ENCODE measurements around the gene CACNA2D3.
A peak's percentile ranks its signal among the peaks of the same experiment; 100 is the strongest.

CACNA2D3 gene

DNA sequence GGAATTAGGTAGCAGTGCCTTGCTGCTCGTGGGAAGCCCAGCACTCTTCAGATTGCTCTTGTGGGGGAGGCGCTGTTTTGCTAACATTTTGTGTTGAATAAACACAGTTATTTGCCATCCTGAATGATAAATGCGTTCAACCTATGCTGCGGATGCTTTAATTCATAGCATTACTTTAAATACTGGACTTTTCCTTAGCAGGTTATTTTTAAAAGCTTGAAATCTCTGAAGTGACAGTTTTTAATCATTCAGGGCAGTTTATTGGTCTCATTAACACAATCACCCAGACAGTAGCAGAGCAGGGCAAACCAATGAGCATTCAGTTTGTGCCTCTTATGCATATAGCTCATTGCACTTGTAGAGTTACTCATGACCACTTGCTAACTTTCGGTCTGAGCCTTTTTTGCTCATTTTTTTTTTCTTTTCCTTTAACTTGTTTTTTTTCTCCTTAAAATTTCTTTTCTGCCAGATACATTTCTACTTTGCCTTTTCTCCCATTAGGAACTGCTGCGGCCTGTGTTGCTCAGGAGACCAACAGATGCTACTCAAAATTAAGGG, 5.2 kb downstream of the CACNA2D3 start:
- no peak for DNase-seq (ENCODE audit: low spot score)

DNA sequence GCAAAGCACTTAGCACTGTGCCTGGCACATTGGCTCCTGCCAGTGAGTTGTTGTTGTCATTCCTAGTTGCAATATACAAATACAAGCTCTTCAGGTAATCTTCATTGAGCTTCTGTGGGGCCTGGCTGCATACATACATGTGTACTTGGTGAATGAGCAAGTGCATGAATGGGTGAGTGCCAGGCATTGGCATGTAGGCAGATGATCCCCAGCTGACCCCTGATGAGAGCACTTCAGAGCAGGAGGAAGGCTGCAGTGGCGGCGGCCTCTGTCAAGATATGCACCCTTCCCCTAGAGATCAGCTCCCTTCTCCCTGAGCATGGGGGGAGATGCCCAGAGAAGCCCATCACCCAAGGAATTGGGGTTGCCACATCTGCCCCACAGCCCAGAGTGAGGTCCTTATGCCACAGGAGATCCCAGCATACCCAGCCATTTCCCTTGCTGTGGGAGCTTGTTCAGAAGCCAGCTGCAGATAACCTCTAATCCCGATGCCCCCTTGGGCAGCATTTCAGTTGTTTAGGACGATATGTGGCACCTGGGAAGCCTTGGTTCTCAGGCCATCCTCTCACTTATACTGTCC, 8.8 kb downstream of the CACNA2D3 start:
- DNase-seq (ENCODE audit: low spot score), result no peak

GRCh38 chr3:54131890-54132289, 9.5 kb downstream of the CACNA2D3 start:
- DNase-seq (ENCODE audit: low spot score), result no peak

GRCh38 chr3:54132685-54133084, 10.3 kb downstream of the CACNA2D3 start:
- DNase-seq (ENCODE audit: low spot score), result no peak

DNA sequence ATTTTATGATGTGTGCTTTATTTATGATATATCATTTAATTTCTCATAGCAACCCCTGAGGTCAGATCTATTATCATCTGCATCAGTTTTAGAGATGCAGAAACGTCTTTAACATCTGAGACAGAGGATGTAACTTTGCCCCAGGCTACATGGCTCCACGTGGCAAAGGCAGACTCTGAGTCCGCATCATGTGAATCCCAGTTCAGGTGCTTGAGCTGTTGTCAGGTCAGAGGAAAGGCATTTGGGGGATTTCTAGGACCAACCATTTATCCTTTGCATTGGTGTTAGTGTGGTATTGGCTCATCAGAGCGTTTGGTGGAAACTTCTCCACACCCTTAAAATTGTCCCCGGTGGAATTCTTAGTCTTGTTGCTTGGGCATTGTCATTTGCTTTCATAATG, 10.8 kb downstream of the CACNA2D3 start:
- no peak for DNase-seq (ENCODE audit: low spot score)

- DNase-seq (ENCODE audit: low spot score), result no peak
These were observed 11.8 kb downstream of the CACNA2D3 start for GRCh38 chr3:54134155-54134554.

- no peak for DNase-seq (ENCODE audit: low spot score)
These were observed 12.4 kb downstream of the CACNA2D3 start for GRCh38 chr3:54134713-54135112.

DNA sequence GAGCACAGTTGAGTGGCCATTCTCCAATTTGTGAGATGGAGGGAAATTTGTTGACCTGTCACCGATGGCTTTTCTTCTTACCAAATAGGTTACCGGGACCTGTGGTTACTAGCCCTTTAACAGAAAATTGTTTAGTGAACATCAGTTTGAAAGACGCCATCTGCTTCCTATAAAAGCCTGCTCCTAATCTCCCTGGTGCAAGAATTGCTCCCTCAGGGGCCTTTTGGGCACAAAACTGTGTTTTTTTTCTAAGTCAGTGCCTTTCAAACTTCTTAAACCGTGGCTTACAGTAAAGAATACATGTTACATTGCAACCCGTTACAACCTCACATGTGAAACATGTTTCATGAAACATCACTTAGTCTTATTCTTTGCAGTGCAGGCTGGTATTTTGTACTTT, 15.0 kb downstream of the CACNA2D3 start:
- no peak for DNase-seq (ENCODE audit: low spot score)

GRCh38 chr3:54138937-54139547, 16.7 kb downstream of the CACNA2D3 start:
- no peak for DNase-seq (ENCODE audit: low spot score)

- DNase-seq (ENCODE audit: low spot score), result no peak
These were observed 17.3 kb downstream of the CACNA2D3 start for GRCh38 chr3:54139630-54140029.

DNA sequence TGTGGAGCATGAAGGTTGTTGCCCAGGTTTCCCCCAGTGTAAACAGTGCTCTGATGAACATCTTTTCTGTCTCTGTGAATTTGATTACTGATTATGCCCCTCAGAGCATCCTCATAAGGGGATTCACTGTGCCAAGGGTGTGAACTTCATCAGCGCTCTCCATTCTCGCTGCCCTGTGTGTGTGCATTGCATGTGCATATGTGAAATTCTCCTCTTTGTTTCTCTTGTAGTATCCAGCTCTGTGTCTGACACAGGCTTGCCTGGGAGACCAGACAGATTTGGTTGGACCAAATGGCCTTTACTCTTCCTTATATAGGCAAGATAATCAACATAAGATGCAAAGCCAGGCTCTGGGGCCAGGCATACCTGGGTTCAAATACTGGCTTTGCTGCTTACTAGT, 21.9 kb downstream of the CACNA2D3 start:
- no peak for DNase-seq (ENCODE audit: low spot score)

GRCh38 chr3:54146506-54147239, 24.3 kb downstream of the CACNA2D3 start:
- DNase-seq (ENCODE audit: low spot score), result peak; percentile 83

DNA sequence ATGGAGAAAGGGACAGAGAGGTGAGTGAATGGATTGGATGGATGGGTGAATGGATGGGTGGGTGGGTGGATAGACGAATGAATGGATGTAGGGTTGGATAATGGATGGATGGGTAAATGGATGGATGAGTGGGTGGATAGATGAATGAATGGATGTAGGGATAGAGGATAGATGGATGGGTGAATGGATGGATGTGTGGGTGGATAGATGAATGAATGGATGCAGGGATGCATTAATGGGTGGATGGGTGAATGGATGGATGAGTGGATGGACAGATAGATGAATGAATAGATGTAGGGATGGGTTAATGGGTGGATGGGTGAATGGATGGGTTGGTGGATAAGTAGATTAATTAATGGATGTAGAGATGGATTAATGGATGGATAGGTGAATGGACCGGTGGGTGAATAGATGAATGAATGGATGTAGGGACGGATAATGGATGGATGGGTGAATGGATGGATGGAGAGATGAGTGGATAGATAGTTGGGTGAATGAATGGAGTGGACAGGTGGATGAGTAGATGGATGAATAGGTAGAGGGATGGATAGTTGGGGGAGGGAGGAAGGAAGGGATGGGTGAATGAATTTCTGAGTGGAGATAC, 28.6 kb downstream of the CACNA2D3 start:
- no peak for DNase-seq (ENCODE audit: low spot score)

DNA sequence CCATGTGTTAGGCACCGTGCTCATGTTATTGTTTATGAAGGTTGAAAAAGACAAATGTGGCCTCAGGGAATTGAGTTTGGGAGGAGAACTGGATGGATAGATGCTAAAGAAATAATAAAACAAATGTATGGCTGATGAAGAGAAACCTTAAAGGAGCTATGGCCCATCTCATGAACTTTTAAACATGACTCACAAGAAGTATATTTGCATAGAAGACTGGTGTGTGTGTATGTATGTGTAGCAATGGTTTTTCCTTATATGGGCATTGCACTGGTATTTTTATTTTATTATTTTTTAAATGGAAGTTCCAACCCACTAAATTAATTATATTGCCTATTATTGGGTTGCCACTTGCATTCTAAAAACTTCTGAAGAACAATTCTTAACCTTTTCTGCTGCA, 31.1 kb downstream of the CACNA2D3 start:
- no peak for DNase-seq (ENCODE audit: low spot score)

DNA sequence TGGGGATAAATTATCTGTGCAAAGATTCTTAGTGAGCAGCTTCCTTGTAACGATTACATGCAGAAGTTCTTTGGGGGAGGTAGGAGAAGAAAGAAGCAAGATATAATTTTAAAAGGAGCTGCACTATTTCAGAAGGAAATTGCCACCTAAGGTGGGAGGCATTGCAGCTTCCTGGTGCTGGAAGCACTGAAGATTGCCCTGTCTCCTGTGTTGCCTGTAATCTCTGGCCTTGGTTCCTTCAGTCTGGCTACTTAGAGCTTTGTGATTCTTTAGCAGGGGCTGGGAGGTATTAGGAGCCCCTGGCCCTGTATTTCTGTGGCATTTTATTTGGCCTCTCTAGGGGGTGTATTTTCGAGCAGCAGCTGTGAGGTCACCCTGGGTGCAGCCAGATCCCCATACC, 35.5 kb downstream of the CACNA2D3 start:
- no peak for DNase-seq (ENCODE audit: low spot score)

DNA sequence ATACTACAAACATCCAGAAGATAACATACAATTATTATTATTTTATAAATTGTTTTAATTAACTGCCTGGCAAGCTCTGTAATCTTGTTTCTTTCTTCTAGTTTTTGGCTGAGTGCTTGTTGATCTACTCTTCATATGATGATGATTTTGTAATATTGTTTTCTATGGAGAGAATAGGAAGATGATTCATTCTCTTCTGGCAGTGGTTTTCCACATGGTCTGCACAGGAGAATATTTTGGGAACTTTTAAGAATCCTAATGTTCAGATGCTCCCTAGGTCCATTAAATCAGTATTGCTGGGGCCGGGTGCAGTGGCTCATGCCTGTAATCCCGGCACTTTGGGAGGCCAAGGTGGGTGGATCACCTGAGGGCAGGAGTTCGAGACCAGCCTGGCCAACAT, 37.6 kb downstream of the CACNA2D3 start:
- DNase-seq (ENCODE audit: low spot score), result no peak

GRCh38 chr3:54163441-54163840, 41.1 kb downstream of the CACNA2D3 start:
- DNase-seq (ENCODE audit: low spot score), result no peak

- DNase-seq (ENCODE audit: low spot score), result no peak
These were observed 42.0 kb downstream of the CACNA2D3 start for GRCh38 chr3:54164192-54164975.

DNA sequence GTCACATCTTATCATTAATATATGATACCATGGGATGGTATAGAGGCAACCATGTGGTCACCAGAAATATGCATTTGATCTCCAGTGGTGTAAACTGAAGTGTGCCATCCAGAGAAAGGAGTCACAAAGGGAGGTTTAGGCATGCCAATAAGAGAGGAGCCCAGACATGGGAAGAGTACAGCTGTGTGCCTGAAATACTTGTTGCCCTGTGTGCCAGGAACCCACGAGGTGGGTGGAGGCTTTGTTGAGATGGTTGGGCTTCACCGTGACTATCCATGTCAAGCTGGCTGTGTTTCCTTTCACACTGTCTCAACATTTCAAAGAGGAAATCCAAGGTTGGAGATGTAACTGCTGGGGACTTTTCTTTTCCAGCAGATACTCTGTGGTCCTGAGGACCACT, 43.5 kb downstream of the CACNA2D3 start:
- no peak for DNase-seq (ENCODE audit: low spot score)

DNA sequence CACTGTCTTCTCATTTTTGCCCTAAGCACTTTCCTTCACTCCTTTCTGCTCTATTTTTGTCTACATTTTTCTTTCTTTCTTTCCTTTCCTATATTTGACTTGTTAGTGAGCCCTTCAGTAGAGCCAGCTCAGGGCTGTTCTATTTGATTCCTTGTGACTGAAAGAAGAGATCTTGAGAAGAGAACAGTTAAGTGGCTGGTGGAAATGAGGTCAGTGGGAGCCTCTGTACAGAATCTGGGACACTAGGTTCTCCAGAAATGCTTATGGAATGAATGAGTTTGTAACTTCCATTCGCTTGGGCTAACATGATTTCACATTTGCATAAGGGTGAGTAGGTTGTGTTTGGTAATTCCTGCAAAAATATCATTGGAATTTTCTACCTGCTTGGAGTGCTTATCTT, 45.6 kb downstream of the CACNA2D3 start:
- no peak for DNase-seq (ENCODE audit: low spot score)

DNA sequence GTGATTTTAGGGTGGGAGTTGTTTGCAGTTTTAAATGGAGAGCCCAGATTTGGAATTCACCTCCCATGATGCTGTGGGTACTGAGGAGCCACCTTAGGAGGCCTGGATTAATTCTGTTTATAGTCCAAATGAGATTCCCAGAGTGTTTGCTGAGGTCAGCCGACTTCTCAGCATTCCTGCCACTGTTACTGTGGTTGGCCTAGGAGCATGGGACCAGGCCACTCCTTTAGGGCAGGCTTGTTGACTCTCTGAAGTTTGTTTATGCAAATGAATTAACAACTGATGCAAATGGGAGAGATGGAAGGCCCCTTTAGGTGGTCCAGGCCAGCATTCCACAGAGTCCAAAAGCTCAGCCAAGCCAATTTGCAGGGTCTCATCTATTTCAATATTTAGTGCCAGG, 46.1 kb downstream of the CACNA2D3 start:
- no peak for DNase-seq (ENCODE audit: low spot score)

DNA sequence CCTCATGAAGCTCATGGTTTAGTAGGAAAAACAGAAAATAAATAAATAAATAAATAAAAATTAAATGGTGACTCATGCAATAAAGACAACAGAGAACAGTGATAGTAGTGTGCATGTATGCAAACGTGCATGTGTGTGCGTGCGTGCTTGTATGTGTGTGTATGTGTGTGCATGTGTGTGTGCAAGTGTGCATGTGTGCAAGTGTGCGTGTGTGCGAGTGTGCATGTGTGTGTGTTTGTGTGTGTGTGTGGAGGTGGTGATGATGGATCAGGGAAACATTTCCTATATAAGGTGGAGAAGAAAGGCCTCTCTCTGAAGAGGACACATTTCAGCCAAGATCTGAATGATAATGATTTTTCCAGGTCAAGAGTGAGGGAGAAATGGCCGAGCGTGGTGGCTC, 47.2 kb downstream of the CACNA2D3 start:
- DNase-seq (ENCODE audit: low spot score), result no peak

All from ecto neural progenitor cell (in vitro differentiated cells).